Hematopoietic multipotent progenitor cell treated with erythropoietin and hydrocortisone succinate and interleukin-3 and kit ligand, for 17 days (in vitro differentiated cells): Measurements from ENCODE around the gene CTNNA3.

Experiments
- DNase-seq: peaks from one replicate; pipeline ENCODE4 v3.0.0-alpha.2; 2015; ENCODE audit warnings: low spot score

The CTNNA3 gene

GRCh38 chr10:66862687-66863258 lies 833.2 kb downstream of the CTNNA3 start:
- DNase-seq: no peak

- no peak for DNase-seq
Observed at GRCh38 chr10:66860376-66860945, 835.5 kb downstream of the CTNNA3 start.

GRCh38 chr10:66852811-66853210 lies 843.2 kb downstream of the CTNNA3 start:
- DNase-seq: no peak

GRCh38 chr10:66848856-66849255 lies 847.1 kb downstream of the CTNNA3 start:
- DNase-seq: no peak

- no peak for DNase-seq
Observed at GRCh38 chr10:66844176-66844942, 851.6 kb downstream of the CTNNA3 start.

- DNase-seq: no peak
Observed at GRCh38 chr10:66843396-66843795, 852.6 kb downstream of the CTNNA3 start.

- no peak for DNase-seq
Observed at GRCh38 chr10:66842867-66843266, 853.1 kb downstream of the CTNNA3 start.

- DNase-seq: no peak
Observed at GRCh38 chr10:66842371-66842770, 853.6 kb downstream of the CTNNA3 start.

- no peak for DNase-seq
Observed at GRCh38 chr10:66838656-66839055, 857.3 kb downstream of the CTNNA3 start.

GRCh38 chr10:66837990-66838389 lies 858.0 kb downstream of the CTNNA3 start:
- no peak for DNase-seq

GRCh38 chr10:66837335-66837734 lies 858.7 kb downstream of the CTNNA3 start:
- no peak for DNase-seq

GRCh38 chr10:66836771-66837170 lies 859.2 kb downstream of the CTNNA3 start:
- DNase-seq: no peak

GRCh38 chr10:66836057-66836456 lies 859.9 kb downstream of the CTNNA3 start:
- no peak for DNase-seq

- no peak for DNase-seq
Observed at GRCh38 chr10:66835400-66835799, 860.6 kb downstream of the CTNNA3 start.

GRCh38 chr10:66834802-66835201 lies 861.2 kb downstream of the CTNNA3 start:
- no peak for DNase-seq

- DNase-seq: no peak
Observed at GRCh38 chr10:66833861-66834260, 862.1 kb downstream of the CTNNA3 start.

- DNase-seq: no peak
Observed at GRCh38 chr10:66832781-66833422, 863.1 kb downstream of the CTNNA3 start.

GRCh38 chr10:66828957-66829356 lies 867.0 kb downstream of the CTNNA3 start:
- DNase-seq: no peak

- no peak for DNase-seq
Observed at GRCh38 chr10:66827353-66827752, 868.6 kb downstream of the CTNNA3 start.

GRCh38 chr10:66823301-66823700 lies 872.7 kb downstream of the CTNNA3 start:
- no peak for DNase-seq

GRCh38 chr10:66822801-66823200 lies 873.2 kb downstream of the CTNNA3 start:
- DNase-seq: no peak

GRCh38 chr10:66819691-66820090 lies 876.3 kb downstream of the CTNNA3 start:
- DNase-seq: no peak

GRCh38 chr10:66813122-66813521 lies 882.9 kb downstream of the CTNNA3 start:
- DNase-seq: no peak
